IMR-90 (cell line): ENCODE measurements around the gene CDX1. TPM values are rescaled to one million over a fixed set of nuclear protein-coding genes. Genes with fewer than 3 reads are reported as not detected.

Experiments used
- ATAC-seq: fragments of 200-7000 bp; cut with Tn5 transposase; 2 replicates; pipeline ENCODE4 v1.9.1; 2020; ENCODE audit warnings: low read depth, mild to moderate bottlenecking, moderate library complexity
- BruUV-seq: library from RNA; stranded (reverse); fragments of 400-500 nt; replicated peaks from 2 replicates; lab custom pipeline; 2021; lab: Mats Ljungman, UMichigan
- CTCF ChIA-PET: fragments of 300-600 bp; formaldehyde crosslinking; extraction: SDS; loops from one replicate; lab custom pipeline; 2021; ENCODE audit warnings: antibody characterized with exemption; lab: Yijun Ruan, JAX
- POLR2A ChIA-PET: fragments of 300-600 bp; sonication (Branson Sonifier 250); formaldehyde crosslinking; loops from one replicate; lab custom pipeline; 2022; ENCODE audit warnings: antibody characterized with exemption; ENCODE audit not compliant: unreplicated experiment; lab: Charles Lee
- DNase-seq: peaks from one replicate; pipeline ENCODE4 v3.0.0; 2013
- H2AFZ ChIP-seq: replicated peaks from 2 replicates; pipeline ENCODE3; 2013; ENCODE audit warnings: low read length, mild to moderate bottlenecking; ENCODE audit not compliant: poor library complexity
- H2AK5ac ChIP-seq: 2 replicates; pipeline ENCODE4 v1.6.1; 2013; ENCODE audit warnings: low read depth, low read length, inconsistent platforms
- H2AK9ac ChIP-seq: replicated peaks from 2 replicates; pipeline ENCODE3; 2013; ENCODE audit warnings: mild to moderate bottlenecking, low read depth, low read length, moderate library complexity; ENCODE audit not compliant: poor library complexity
- H2BK120ac ChIP-seq: 2 replicates; pipeline ENCODE4 v1.6.1; 2013; ENCODE audit warnings: low read depth, low read length, inconsistent platforms
- H2BK15ac ChIP-seq: 3 replicates; pipeline ENCODE4 v1.6.1; 2013; ENCODE audit warnings: low read depth, low read length, inconsistent platforms
- H2BK20ac ChIP-seq: 2 replicates; pipeline ENCODE4 v1.6.1; 2013; ENCODE audit warnings: low read depth, mild to moderate bottlenecking, inconsistent platforms, low read length, moderate library complexity
- H2BK5ac ChIP-seq: 2 replicates; pipeline ENCODE4 v1.6.1; 2013; ENCODE audit warnings: mild to moderate bottlenecking, low read depth, low read length, inconsistent platforms; ENCODE audit not compliant: poor library complexity, severe bottlenecking
- H3K14ac ChIP-seq: replicated peaks from 2 replicates; pipeline ENCODE4 v1.6.1; 2013; ENCODE audit warnings: low read depth, low read length, inconsistent platforms
- H3K18ac ChIP-seq: 2 replicates; pipeline ENCODE4 v1.6.1; 2013; ENCODE audit warnings: low read depth, low read length, control low read depth
- H3K23ac ChIP-seq: 2 replicates; pipeline ENCODE4 v1.6.1; 2013; ENCODE audit warnings: low read depth, low read length, inconsistent platforms
- H3K27ac ChIP-seq: 2 replicates; pipeline ENCODE4 v1.5.1; 2013; ENCODE audit warnings: mild to moderate bottlenecking, control low read depth, low read length; ENCODE audit not compliant: insufficient read depth
- H3K27me3 ChIP-seq: 2 replicates; pipeline ENCODE4 v1.6.1; 2013; ENCODE audit warnings: low read length; ENCODE audit not compliant: control insufficient read depth, insufficient read depth
- H3K36me3 ChIP-seq: 2 replicates; pipeline ENCODE4 v1.6.1; 2013; ENCODE audit warnings: low read length, mixed read lengths; ENCODE audit not compliant: control insufficient read depth, insufficient read depth
- H3K4ac ChIP-seq: 2 replicates; pipeline ENCODE4 v1.6.1; 2013; ENCODE audit warnings: low read depth, low read length, inconsistent platforms
- H3K4me1 ChIP-seq: 2 replicates; pipeline ENCODE4 v1.6.1; 2013; ENCODE audit warnings: low read length, mixed read lengths; ENCODE audit not compliant: control insufficient read depth, insufficient read depth
- H3K4me2 ChIP-seq: 2 replicates; pipeline ENCODE4 v1.6.1; 2013; ENCODE audit warnings: low read depth, mild to moderate bottlenecking, control low read depth, low read length, moderate library complexity
- H3K4me3 ChIP-seq: 2 replicates; pipeline ENCODE4 v1.5.1; 2013; ENCODE audit warnings: low read depth, mild to moderate bottlenecking, control low read depth, low read length, moderate library complexity; ENCODE audit not compliant: insufficient read depth
- H3K56ac ChIP-seq: 2 replicates; pipeline ENCODE4 v1.6.1; 2013; ENCODE audit warnings: low read length, inconsistent platforms; ENCODE audit not compliant: insufficient read depth; ENCODE audit errors: extremely low read depth
- H3K79me1 ChIP-seq, 2 experiments: 2 replicates each; pipeline ENCODE4 v1.6.1; 2013; ENCODE audit warnings: low read length in 2 of 2, inconsistent platforms in 1 of 2, low read depth in 1 of 2
- H3K9ac ChIP-seq: 2 replicates; pipeline ENCODE4 v1.6.1; 2013; ENCODE audit warnings: low read depth, low read length, control low read depth
- H3K9me1 ChIP-seq: 2 replicates; pipeline ENCODE4 v1.6.1; 2013; ENCODE audit warnings: low read length, inconsistent platforms; ENCODE audit not compliant: insufficient read depth
- H3K9me3 ChIP-seq: 2 replicates; pipeline ENCODE4 v1.6.1; 2013; ENCODE audit warnings: low read length; ENCODE audit not compliant: control insufficient read depth, insufficient read depth
- H4K20me1 ChIP-seq: 2 replicates; pipeline ENCODE4 v1.6.1; 2013; ENCODE audit warnings: low read length, inconsistent platforms; ENCODE audit not compliant: insufficient read depth
- H4K5ac ChIP-seq: 2 replicates; pipeline ENCODE4 v1.6.1; 2013; ENCODE audit warnings: mild to moderate bottlenecking, low read depth, low read length, control low read depth
- H4K8ac ChIP-seq, 2 experiments: 2 replicates each; pipeline ENCODE4 v1.6.1; 2013; ENCODE audit warnings: low read depth in 2 of 2, low read length in 2 of 2, control low read depth in 1 of 2, inconsistent platforms in 1 of 2
- H4K91ac ChIP-seq: 2 replicates; pipeline ENCODE4 v1.6.1; 2013; ENCODE audit warnings: low read depth, low read length, inconsistent platforms; ENCODE audit not compliant: insufficient read depth
- CHD1 ChIP-seq: IDR thresholded peaks from 2 replicates; pipeline ENCODE4 v1.6.1; 2012; ENCODE audit warnings: low read depth, low read length, improper control_type of control experiment
- RAD21 ChIP-seq: IDR thresholded peaks from 2 replicates; pipeline ENCODE4 v1.6.1; 2012; ENCODE audit warnings: low read length, improper control_type of control experiment
- WGBS, 2 experiments: methylation state at CpG; one replicate each; pipeline versions ENCODE4 v1.1.5 to v1.1.7; 2013; ENCODE audit warnings: missing lambda C conversion rate in 2 of 2; ENCODE audit not compliant: insufficient read length in 1 of 2; ENCODE audit errors: extremely low coverage in 2 of 2; 5-methylcytosine and 5-hydroxymethylcytosine counted together
- dilution Hi-C: fragments of 300-500 bp; cut with HindIII; formaldehyde crosslinking; loops from one replicate; pipeline ENCODE4 v1.14.3; 2018; ENCODE audit warnings: low sequenced_read_pairs; ENCODE audit not compliant: unreplicated experiment
- in situ Hi-C: fragments of 300-500 bp; cut with MboI; formaldehyde crosslinking; loops from 3 replicates; pipeline ENCODE4 v1.14.3; 2019; ENCODE audit warnings: low sequenced_read_pairs, inconsistent platforms, mixed read lengths
- intact Hi-C: fragments of 100-400 bp; cut with micrococcal nuclease; formaldehyde crosslinking; loops from 2 replicates; pipeline ENCODE4 v1.10.0; 2022
- polyA plus RNA-seq, 3 experiments: library from polyadenylated mRNA; depleted of rRNA; stranded (reverse); fragments of >200 nt; gene quantifications; 2 replicates each; pipeline ENCODE4 v1.2.3, GENCODE V29; 2012; ENCODE audit warnings: low replicate concordance in 1 of 3
- total RNA-seq: library from RNA; depleted of rRNA; stranded (reverse); fragments of >200 nt; gene quantifications from 2 replicates; pipeline ENCODE4 v1.2.3, GENCODE V29; 2012

CDX1 gene
- total and polyA plus RNA-seq, 2 of the 4 experiments (the other 2 are of a cell fraction), result 0.18 to 0.24 TPM

GRCh38 chr5:150123542-150123941 is 43.0 kb upstream of the CDX1 start:
- no peak overlapping the region for H2BK15ac ChIP-seq
- H2AK5ac ChIP-seq, result no peak overlapping the region
- POLR2A ChIA-PET, result no interaction called here
- H2BK20ac ChIP-seq, result no peak overlapping the region
- WGBS, 2 experiments, result no CpG with 5 or more reads among the region's 4 CpGs
- in situ Hi-C loops (no loop called here), intact Hi-C loops (no loop called here), dilution Hi-C loops (no loop called here)
- no peak overlapping the region for H4K5ac ChIP-seq
- ATAC-seq (no peak), DNase-seq (no peak)
- H3K4me2 ChIP-seq, result no peak overlapping the region
- no peak overlapping the region for H4K8ac ChIP-seq
- H3K27ac ChIP-seq, result no peak overlapping the region
- H3K4me1 ChIP-seq, result 0 out of 2 replicates have a peak, but pooled peaks cover 1% of the 10 kb centered on the region
- no peak overlapping the region for H3K18ac ChIP-seq
- H4K20me1 ChIP-seq, result no peaks in the 10 kb centered on the region
- H3K23ac ChIP-seq, result no peak overlapping the region
- no peak overlapping the region for H3K4ac ChIP-seq
- no peak for TF ChIP-seq CHD1
- no peak for TF ChIP-seq RAD21
- no peak overlapping the region for H4K91ac ChIP-seq
- peaks cover 94% of the 10 kb centered on the region for H3K36me3 ChIP-seq
- no peak overlapping the region for H2AFZ ChIP-seq
- H3K56ac ChIP-seq, result no peak overlapping the region
- H2AK9ac ChIP-seq, result no peak overlapping the region
- peaks cover 25 to 60% of the 10 kb centered on the region in 2 experiments for H3K79me1 ChIP-seq
- H3K9me1 ChIP-seq, result no peaks in the 10 kb centered on the region
- CTCF ChIA-PET, result no interaction called here
- BruUV-seq, result no TSS peak
- no peak overlapping the region for H3K9ac ChIP-seq
- H2BK120ac ChIP-seq, result no peak overlapping the region
- no peaks in the 10 kb centered on the region for H3K9me3 ChIP-seq
- no peak overlapping the region for H3K4me3 ChIP-seq
- no peak overlapping the region for H2BK5ac ChIP-seq
- no peak overlapping the region for H3K14ac ChIP-seq
- no peaks in the 10 kb centered on the region for H3K27me3 ChIP-seq
